HG03280 (cell line): ENCODE data around the gene KRTAP5-7.
"Not testable (repeated sequence)": the region's sequence is repeated elsewhere in the genome, so short reads cannot be mapped to it uniquely, and the experiment has no call there.

Source experiments
- ATAC-seq: cut with Tn5 transposase; IDR thresholded peaks from one replicate; pipeline ENCODE4 v1.9.1; 2021; ENCODE audit warnings: mild to moderate bottlenecking, moderate library complexity; ENCODE audit not compliant: unreplicated experiment

Gene KRTAP5-7

DNA sequence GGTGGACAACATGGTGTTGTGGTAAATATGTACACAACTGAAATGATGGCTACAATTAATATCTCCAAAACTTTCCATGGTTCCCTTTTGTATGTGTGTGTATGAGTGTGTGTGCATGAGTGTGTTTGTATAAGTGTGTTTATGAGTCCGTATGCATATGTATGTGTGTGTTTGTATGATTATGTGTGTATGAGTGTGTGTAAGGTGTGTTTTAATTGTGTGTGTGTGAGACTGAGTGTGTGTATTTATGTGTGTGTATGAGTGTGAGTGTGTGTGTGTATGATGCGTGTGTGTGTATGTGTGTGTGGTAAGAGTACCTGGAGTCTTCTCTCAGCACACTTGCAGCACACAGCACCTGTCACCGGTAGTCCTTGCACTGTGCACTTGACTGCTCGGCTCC is 29.0 kb downstream of the KRTAP5-7 start:
- no peak for ATAC-seq

GRCh38 chr11:71557257-71557656 is 30.2 kb downstream of the KRTAP5-7 start:
- ATAC-seq, result no peak

- ATAC-seq, result no peak
Observed at GRCh38 chr11:71558996-71559395, 31.9 kb downstream of the KRTAP5-7 start.

DNA sequence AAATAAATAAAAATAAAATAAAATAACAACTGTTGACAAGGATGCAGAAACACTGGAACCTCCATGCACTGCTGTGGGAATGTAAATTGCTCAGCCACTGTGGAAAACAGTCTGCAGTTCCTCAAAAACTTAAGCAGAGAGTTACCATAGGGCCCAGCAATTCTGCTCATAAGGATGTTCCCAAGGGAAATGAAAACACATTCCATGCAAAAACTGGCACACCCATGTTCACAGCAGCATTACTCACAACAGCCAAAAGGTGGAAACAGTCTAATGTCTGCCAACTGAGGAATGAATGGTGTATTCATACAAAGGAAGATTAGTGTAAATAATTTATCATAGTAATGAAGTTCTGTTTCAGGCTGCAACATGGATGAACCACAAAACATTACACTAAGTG is 35.1 kb downstream of the KRTAP5-7 start:
- ATAC-seq, result no peak

- ATAC-seq, result no peak
Observed at GRCh38 chr11:71563406-71563805, 36.3 kb downstream of the KRTAP5-7 start.

DNA sequence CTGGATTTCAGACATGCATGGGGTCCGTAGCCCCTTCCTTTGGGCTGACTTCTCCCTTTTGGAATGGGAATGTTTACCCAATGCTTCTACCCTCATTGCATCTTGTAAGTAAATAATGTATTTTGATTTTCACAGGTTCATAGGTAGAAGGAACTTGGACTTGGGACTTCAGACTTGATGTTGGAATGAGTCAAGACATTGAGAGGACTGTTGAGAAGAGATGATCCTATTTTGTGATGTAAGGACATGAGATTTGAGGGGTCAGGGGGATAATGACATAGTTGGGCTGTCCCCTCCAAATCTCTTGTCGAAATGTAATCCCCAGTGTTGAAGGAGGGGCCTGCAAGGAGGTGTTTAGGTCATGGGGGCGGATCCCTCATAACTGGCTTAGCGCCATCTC is 37.4 kb downstream of the KRTAP5-7 start:
- no peak for ATAC-seq

DNA sequence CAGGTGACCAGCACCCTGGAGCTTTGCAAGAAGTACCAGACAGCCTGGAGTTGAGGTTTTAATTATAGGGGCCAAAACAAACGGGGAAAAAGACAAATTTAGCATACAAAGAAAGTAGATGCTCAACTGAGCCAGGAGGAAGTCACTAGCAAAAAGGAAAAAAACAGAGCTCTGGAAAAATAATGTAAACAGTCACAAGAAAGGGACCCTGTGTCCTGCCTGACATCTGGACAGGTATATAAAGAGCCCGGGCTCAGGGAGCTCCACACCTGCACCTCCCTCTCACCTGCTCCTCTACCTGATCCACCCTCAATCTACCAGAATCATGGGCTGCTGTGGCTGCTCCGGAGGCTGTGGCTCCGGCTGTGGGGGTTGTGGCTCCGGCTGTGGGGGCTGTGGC is 38.2 kb downstream of the KRTAP5-7 start, which contains the start of gene KRTAP5-10:
TSS of gene KRTAP5-10 (plus strand) at position 301 of the 400 bp plus-strand sequence. CDS start at position 326, 25 bp downstream.
- no peak for ATAC-seq

- no peak for ATAC-seq
Observed at GRCh38 chr11:71566081-71566620, 39.1 kb downstream of the KRTAP5-7 start.

GRCh38 chr11:71566626-71567599 is 39.8 kb downstream of the KRTAP5-7 start:
- ATAC-seq, result not testable (repeated sequence)

DNA sequence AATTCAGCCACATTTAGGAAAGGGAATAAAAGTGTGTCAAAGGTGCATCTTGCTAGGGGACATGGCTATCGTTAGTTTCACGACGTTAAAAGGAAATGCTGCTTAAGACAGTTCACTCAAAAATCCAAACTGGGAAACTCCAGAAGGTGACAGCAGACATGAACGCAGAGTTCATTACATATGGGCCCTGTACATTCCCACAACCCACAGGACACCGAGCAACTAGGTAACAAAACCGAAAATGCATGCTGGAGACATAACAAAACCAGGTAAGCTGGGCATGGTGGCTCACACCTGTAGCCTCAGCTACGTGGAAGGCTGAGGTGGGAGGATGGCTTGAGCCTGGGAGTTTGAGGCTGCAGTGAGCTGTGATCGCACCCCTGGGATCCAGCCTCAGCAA is 40.6 kb downstream of the KRTAP5-7 start:
- ATAC-seq, result not testable (repeated sequence)

DNA sequence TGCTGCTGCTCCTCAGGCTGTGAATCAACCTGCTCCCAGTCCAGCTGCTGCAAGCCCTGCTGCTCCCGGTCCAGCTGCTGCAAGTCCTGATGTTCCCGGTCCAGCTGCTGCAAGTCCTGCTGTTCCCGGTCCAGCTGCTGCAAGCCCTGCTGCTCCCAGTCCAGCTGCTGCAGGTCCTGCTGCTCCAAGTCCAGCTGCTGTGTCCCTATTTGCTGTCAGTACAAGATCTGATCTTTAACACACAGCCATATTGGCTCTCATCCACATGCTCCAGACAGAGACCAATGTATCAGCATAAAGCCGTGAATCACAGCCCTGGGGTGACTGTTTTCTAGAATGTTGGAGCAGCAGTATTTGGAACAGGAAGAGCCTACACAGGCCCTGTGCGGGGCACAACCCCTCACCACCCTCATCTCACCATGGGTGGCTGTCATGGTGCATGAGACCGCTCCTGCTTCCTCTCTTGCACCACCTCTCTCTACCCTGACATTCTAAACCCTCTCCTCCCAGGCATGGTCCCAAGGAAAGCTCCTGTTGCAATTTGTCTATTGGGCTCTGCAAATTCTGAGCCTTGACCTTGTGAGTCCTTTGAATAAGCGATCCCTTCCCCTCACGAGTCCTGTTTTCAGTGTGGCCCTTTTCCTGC is 41.8 kb downstream of the KRTAP5-7 start:
- no peak for ATAC-seq

GRCh38 chr11:71571101-71571850 is 44.2 kb downstream of the KRTAP5-7 start:
- ATAC-seq, result not testable (repeated sequence)

DNA sequence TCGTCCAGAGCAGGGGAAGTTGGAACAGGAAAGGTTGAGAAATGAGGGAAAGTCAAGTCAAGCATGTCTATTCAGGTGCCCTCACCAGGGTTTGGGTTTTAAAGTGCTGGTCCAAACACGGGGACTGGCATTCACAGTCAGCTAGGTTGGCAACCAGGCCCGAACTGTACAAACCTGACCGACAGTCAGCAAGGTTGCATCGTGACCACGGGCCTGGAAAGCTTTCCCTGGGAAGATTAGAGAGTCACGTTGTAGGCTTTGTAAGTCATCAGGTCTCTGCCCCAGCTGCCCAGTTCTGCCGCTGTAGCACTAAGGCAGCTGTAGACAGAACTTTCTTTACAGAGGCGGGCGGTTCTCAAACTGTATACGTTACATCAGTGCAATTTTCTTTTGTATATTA is 45.7 kb downstream of the KRTAP5-7 start:
- no peak for ATAC-seq

GRCh38 chr11:71574418-71574817 is 47.4 kb downstream of the KRTAP5-7 start:
- no peak for ATAC-seq

GRCh38 chr11:71575723-71576424 is 48.8 kb downstream of the KRTAP5-7 start:
- no peak for ATAC-seq

- ATAC-seq, result not testable (repeated sequence)
Observed at GRCh38 chr11:71576688-71577465, 49.8 kb downstream of the KRTAP5-7 start.

GRCh38 chr11:71577469-71578004 is 50.5 kb downstream of the KRTAP5-7 start:
- ATAC-seq, result no peak
